ENCODE results near the gene PTPA. TPM values are rescaled to one million over a fixed set of nuclear protein-coding genes. Genes with fewer than 3 reads are reported as not detected.
A peak's percentile ranks its signal among the peaks of the same experiment; 100 is the strongest.

PTPA gene
- total and polyA plus RNA-seq, 9 of the 15 experiments (the other 6 are each of a cell fraction or from before 2014, with no cell fraction given), result 1.7 to 121 (median 72.6) TPM

DNA sequence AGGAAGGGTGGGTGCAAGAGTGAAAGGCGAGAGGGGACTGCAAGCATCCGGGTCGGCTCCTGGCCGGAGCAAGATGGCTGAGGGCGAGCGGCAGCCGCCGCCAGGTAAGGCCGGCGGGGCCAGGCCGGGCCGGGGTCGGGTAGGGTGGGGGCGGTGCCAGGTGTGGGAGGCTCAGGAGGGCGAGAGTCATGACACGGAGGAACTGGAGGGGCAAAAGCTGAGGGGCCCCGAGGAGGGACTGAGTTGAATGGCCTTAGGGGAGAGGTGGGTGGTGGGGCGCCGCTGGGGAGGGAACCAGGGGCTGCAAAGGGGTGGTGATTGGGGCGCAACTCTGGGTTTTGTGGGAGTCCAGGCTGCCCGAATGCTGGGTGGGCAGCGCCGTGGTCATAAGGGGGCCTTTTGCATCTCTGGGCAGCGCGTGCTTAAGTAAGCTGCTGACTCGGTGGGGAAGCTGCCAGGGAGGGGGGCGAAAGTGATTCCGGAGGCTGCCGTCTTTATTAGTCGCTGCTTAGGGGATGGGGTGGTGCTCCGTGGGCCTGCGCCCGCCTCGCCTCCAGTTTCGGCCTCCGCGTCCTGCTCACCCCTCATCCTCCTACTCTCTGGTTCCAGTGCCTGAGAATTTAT is 425 bp downstream of the PTPA start (continued):
- no peak for TF ChIP-seq SMARCC2 (IDR thresholded peaks at IDR 0.05; ENCODE audit: low read depth)
- no peak for TF ChIP-seq ZNF318 (IDR thresholded peaks at IDR 0.05; ENCODE audit: borderline replicate concordance in 1 of 2, low read depth in 1 of 2)
- no peak for TF ChIP-seq LEF1 (IDR thresholded peaks at IDR 0.05)
- 0 out of 2 replicates have a peak, but pooled peaks have one; percentile 35 for TF ChIP-seq NR1H2 (CRISPR knock-in tag; IDR thresholded peaks at IDR 0.05)
- TF ChIP-seq, protein P1, sequence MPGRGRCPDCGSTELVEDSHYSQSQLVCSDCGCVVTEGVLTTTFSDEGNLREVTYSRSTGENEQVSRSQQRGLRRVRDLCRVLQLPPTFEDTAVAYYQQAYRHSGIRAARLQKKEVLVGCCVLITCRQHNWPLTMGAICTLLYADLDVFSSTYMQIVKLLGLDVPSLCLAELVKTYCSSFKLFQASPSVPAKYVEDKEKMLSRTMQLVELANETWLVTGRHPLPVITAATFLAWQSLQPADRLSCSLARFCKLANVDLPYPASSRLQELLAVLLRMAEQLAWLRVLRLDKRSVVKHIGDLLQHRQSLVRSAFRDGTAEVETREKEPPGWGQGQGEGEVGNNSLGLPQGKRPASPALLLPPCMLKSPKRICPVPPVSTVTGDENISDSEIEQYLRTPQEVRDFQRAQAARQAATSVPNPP (IDR thresholded peaks at IDR 0.05; ENCODE audit: borderline replicate concordance, insufficient read depth, insufficient read length), result no peak
- peak; percentile 82 for TF ChIP-seq POLR2G (IDR thresholded peaks at IDR 0.05; ENCODE audit: low read depth, low read length)
- TF ChIP-seq ZNF592 (IDR thresholded peaks at IDR 0.05), result no peak
- TF ChIP-seq ZNF232 (CRISPR knock-in tag; IDR thresholded peaks at IDR 0.05), result 0 out of 2 replicates have a peak, but pooled peaks have one; percentile 22
